GM12865 (cell line): ENCODE measurements around the gene CACNB2.

ENCODE experiments used
- DNase-seq: peaks from one replicate; pipeline ENCODE4 v3.0.0; 2010; ENCODE audit warnings: low read depth
- H3K4me3 ChIP-seq: 2 replicates; pipeline ENCODE4 v1.5.1; 2011; ENCODE audit warnings: mild to moderate bottlenecking, low read depth, low read length, control low read depth
- CTCF ChIP-seq: IDR thresholded peaks from 2 replicates; pipeline ENCODE4 v1.5.1; 2011; ENCODE audit warnings: low read length, control low read depth, low read depth, inconsistent platforms; ENCODE audit not compliant: insufficient read depth; ENCODE audit errors: missing control alignments

The CACNB2 gene

GRCh38 chr10:18134509-18134908 lies 5.7 kb upstream of the CACNB2 start:
- DNase-seq: no peak
- TF ChIP-seq CTCF: no peak
- H3K4me3 ChIP-seq: no peak overlapping the region

- DNase-seq: no peak
- TF ChIP-seq CTCF: no peak
- H3K4me3 ChIP-seq: no peak overlapping the region
Measured at GRCh38 chr10:18134921-18135320, 5.3 kb upstream of the CACNB2 start.

GRCh38 chr10:18136073-18136791 lies 4.0 kb upstream of the CACNB2 start:
- no peak for TF ChIP-seq CTCF
- no peak for DNase-seq
- no peak overlapping the region for H3K4me3 ChIP-seq

GRCh38 chr10:18137111-18137510 lies 3.1 kb upstream of the CACNB2 start:
- TF ChIP-seq CTCF: no peak
- no peak for DNase-seq
- no peak overlapping the region for H3K4me3 ChIP-seq

GRCh38 chr10:18140957-18141845 lies 977 bp downstream of the CACNB2 start:
- no peak overlapping the region for H3K4me3 ChIP-seq
- no peak for TF ChIP-seq CTCF
- DNase-seq: no peak

- H3K4me3 ChIP-seq: no peak overlapping the region
- TF ChIP-seq CTCF: no peak
- no peak for DNase-seq
Measured at GRCh38 chr10:18142151-18142550, 1.9 kb downstream of the CACNB2 start.
